OCI-LY7 (cell line): ENCODE data around the gene AFF3. TPM values are rescaled to one million over a fixed set of nuclear protein-coding genes. Genes with fewer than 3 reads are reported as not detected.

Experiments
- BruUV-seq: library from RNA; stranded (reverse); fragments of 400-500 nt; replicated peaks from 2 replicates; lab custom pipeline; 2021; lab: Mats Ljungman, UMichigan
- CTCF ChIA-PET: fragments of 300-600 bp; sonication (Branson Sonifier 250); formaldehyde crosslinking; loops from one replicate; lab custom pipeline; 2022; ENCODE audit warnings: antibody characterized with exemption; ENCODE audit not compliant: unreplicated experiment; lab: Charles Lee
- POLR2A ChIA-PET: fragments of 300-600 bp; sonication (Branson Sonifier 250); formaldehyde crosslinking; loops from one replicate; lab custom pipeline; 2022; ENCODE audit warnings: antibody characterized with exemption; lab: Charles Lee
- DNase-seq: peaks from one replicate; pipeline ENCODE4 v3.0.0-alpha.2; 2015; ENCODE audit warnings: low spot score
- H2AFZ ChIP-seq: fragments of 200-600 bp; sonication (generic), shearing (Covaris generic); 2 replicates; pipeline ENCODE4 v1.6.1; 2014; ENCODE audit warnings: mild to moderate bottlenecking, antibody characterized with exemption, low read length, moderate library complexity
- H3K27ac ChIP-seq: fragments of 200-600 bp; sonication (generic); 2 replicates; pipeline ENCODE4 v1.5.1; 2014; ENCODE audit warnings: mixed run types, low read depth, mild to moderate bottlenecking, moderate library complexity, low read length, inconsistent platforms; ENCODE audit not compliant: poor library complexity, severe bottlenecking
- H3K36me3 ChIP-seq: fragments of 200-600 bp; sonication (generic); 2 replicates; pipeline ENCODE4 v1.6.1; 2014; ENCODE audit warnings: mild to moderate bottlenecking, antibody characterized with exemption, low read length, moderate library complexity, mixed read lengths; ENCODE audit not compliant: insufficient read depth
- H3K4me1 ChIP-seq: fragments of 200-600 bp; sonication (generic); 2 replicates; pipeline ENCODE4 v1.5.1; 2014; ENCODE audit warnings: mild to moderate bottlenecking, low read length; ENCODE audit not compliant: insufficient read depth, poor library complexity, severe bottlenecking
- H3K4me2 ChIP-seq: fragments of 200-600 bp; sonication (generic); 2 replicates; pipeline ENCODE4 v1.6.1; 2014; ENCODE audit warnings: mild to moderate bottlenecking, low read length
- H3K4me3 ChIP-seq: fragments of 200-600 bp; sonication (generic); 2 replicates; pipeline ENCODE4 v1.5.1; 2014; ENCODE audit warnings: mild to moderate bottlenecking, low read depth, low read length; ENCODE audit not compliant: poor library complexity, severe bottlenecking
- H3K79me2 ChIP-seq: fragments of 200-600 bp; sonication (generic); 2 replicates; pipeline ENCODE4 v1.6.1; 2016; ENCODE audit warnings: low read depth, mild to moderate bottlenecking, low read length, moderate library complexity, mixed read lengths; ENCODE audit not compliant: insufficient read depth
- H3K9me2 ChIP-seq: fragments of 200-600 bp; sonication (generic); 2 replicates; pipeline ENCODE4 v1.6.1; 2016; ENCODE audit warnings: mild to moderate bottlenecking, low read length, mixed read lengths; ENCODE audit not compliant: insufficient read depth
- H3K9me3 ChIP-seq: fragments of 200-600 bp; sonication (generic); 2 replicates; pipeline ENCODE4 v1.6.1; 2014; ENCODE audit warnings: mild to moderate bottlenecking, mixed run types, low read length, mixed read lengths
- H4K20me1 ChIP-seq: fragments of 200-600 bp; sonication (generic); 2 replicates; pipeline ENCODE4 v1.6.1; 2014; ENCODE audit warnings: mild to moderate bottlenecking, antibody characterized with exemption, low read length, moderate library complexity, mixed read lengths; ENCODE audit not compliant: insufficient read depth
- CTCF ChIP-seq: fragments of 200-600 bp; sonication (generic); conservative IDR thresholded peaks from 2 replicates; pipeline ENCODE4 v1.5.1; 2014; ENCODE audit warnings: mild to moderate bottlenecking, antibody characterized with exemption, low read length, moderate library complexity, mixed read lengths
- EZH2phosphoT487 ChIP-seq: fragments of 200-600 bp; sonication (generic); IDR thresholded peaks from 2 replicates; pipeline ENCODE4 v1.6.1; 2018; ENCODE audit warnings: low read depth, borderline replicate concordance, mild to moderate bottlenecking, mixed run types, antibody characterized with exemption, low read length, moderate library complexity, mixed read lengths
- intact Hi-C: fragments of 100-400 bp; cut with micrococcal nuclease; formaldehyde crosslinking; loops from one replicate; pipeline ENCODE4 v1.10.0; 2022; ENCODE audit not compliant: unreplicated experiment
- total RNA-seq, 2 experiments: library from RNA; depleted of rRNA in 1 of 2; stranded (reverse); fragments of >200 nt in 1 of 2; shearing (Covaris generic) in 1 of 2; gene quantifications; 2 replicates each; pipeline ENCODE4 v1.2.3, GENCODE V29; 2014 to 2022

Gene AFF3
- total RNA-seq, 2 experiments from 2014 or later = 131 to 133 TPM

- Histone ChIP-seq H3K79me2 (peaks cover 17% of the 10 kb centered on the region; the same call in 1 of the 2 replicates), H3K4me2 (no peak overlapping the region), H3K9me3 (peaks cover 9% of the 10 kb centered on the region; the same call in 1 of the 2 replicates), H3K9me2 (no peaks in the 10 kb centered on the region), H3K4me1 (peaks cover 3% of the 10 kb centered on the region), H3K36me3 (peaks cover 30% of the 10 kb centered on the region), H2AFZ (no peak overlapping the region), H3K4me3 (no peak overlapping the region), H4K20me1 (no peaks in the 10 kb centered on the region; the same call in 1 of the 2 replicates), H3K27ac (no peak overlapping the region)
- intact Hi-C loops = no loop called here
- TF ChIP-seq CTCF (no peak), EZH2phosphoT487 (no peak)
- POLR2A ChIA-PET = interaction anchor here (0.7 kb wide), 1 partner anchor 23 kb away, joined by 3 read pairs; no protein-coding TSS in a partner anchor
- DNase-seq = no peak
- CTCF ChIA-PET = no interaction called here
- BruUV-seq = no TSS peak
Observed at GRCh38 chr2:99960790-99961189, 181.6 kb downstream of the AFF3 start.

GRCh38 chr2:99960291-99960690 lies 182.1 kb downstream of the AFF3 start:
- Histone ChIP-seq H3K27ac (no peak overlapping the region), H3K9me3 (peaks cover 9% of the 10 kb centered on the region; the same call in 1 of the 2 replicates), H3K36me3 (peaks cover 35% of the 10 kb centered on the region), H3K4me3 (no peak overlapping the region), H3K79me2 (peaks cover 17% of the 10 kb centered on the region; the same call in 1 of the 2 replicates), H2AFZ (no peak overlapping the region), H3K4me2 (no peak overlapping the region), H4K20me1 (no peaks in the 10 kb centered on the region; the same call in 1 of the 2 replicates), H3K4me1 (peaks cover 3% of the 10 kb centered on the region), H3K9me2 (no peaks in the 10 kb centered on the region)
- ChIA-PET CTCF (no interaction called here), POLR2A (interaction anchor here (0.6 to 0.7 kb wide), 2 partner anchors 24 to 275 kb away, joined by 3 read pairs; no protein-coding TSS in a partner anchor)
- TF ChIP-seq EZH2phosphoT487 = no peak
- TF ChIP-seq CTCF = no peak
- DNase-seq = no peak
- BruUV-seq = no TSS peak
- intact Hi-C loops = no loop called here

GRCh38 chr2:99959261-99960014 lies 183.0 kb downstream of the AFF3 start:
- Histone ChIP-seq H3K79me2 (peaks cover 17% of the 10 kb centered on the region; the same call in 1 of the 2 replicates), H3K4me3 (no peak overlapping the region), H3K27ac (no peak overlapping the region), H4K20me1 (no peaks in the 10 kb centered on the region; the same call in 1 of the 2 replicates), H3K4me1 (peaks cover 3% of the 10 kb centered on the region), H3K4me2 (no peak overlapping the region), H3K9me2 (no peaks in the 10 kb centered on the region), H3K9me3 (peaks cover 9% of the 10 kb centered on the region; the same call in 1 of the 2 replicates), H2AFZ (no peak overlapping the region), H3K36me3 (peaks cover 37% of the 10 kb centered on the region)
- no TSS peak for BruUV-seq
- no peak for DNase-seq
- CTCF ChIA-PET = no interaction called here
- intact Hi-C loops = no loop called here
- POLR2A ChIA-PET = interaction anchor here (0.6 to 0.7 kb wide), 3 partner anchors 75 to 485 kb away, joined by 3 to 4 read pairs (median 3); no protein-coding TSS in a partner anchor
- TF ChIP-seq EZH2phosphoT487 (no peak), CTCF (no peak)
